RWPE1 (cell line): Measurements from ENCODE around the gene CCDC86.

Experiments
- CTCF ChIA-PET: fragments of 350-600 bp; sonication (Branson Sonifier 250); formaldehyde crosslinking; extraction: SDS; loops from one replicate; lab custom pipeline; 2021; lab: Yijun Ruan, JAX
- POLR2A ChIA-PET: fragments of 400-600 bp; formaldehyde crosslinking; extraction: SDS; loops from one replicate; lab custom pipeline; 2020; ENCODE audit warnings: antibody characterized with exemption; ENCODE audit not compliant: low non-redundant PET; lab: Yijun Ruan, JAX
- DNase-seq: peaks from one replicate; pipeline ENCODE4 v3.0.0; 2012; ENCODE audit warnings: low spot score
- H3K27ac ChIP-seq: fragments of 450-650 bp; 2 replicates; pipeline ENCODE4 v1.5.1; 2017
- TF ChIP-seq, protein P1 (sequence below): fragments of 450-650 bp; conservative IDR thresholded peaks from 2 replicates; pipeline ENCODE4 v1.5.1; 2017; ENCODE audit warnings: low read depth, mild to moderate bottlenecking

CCDC86 gene

GRCh38 chr11:60897496-60897895, 55.6 kb downstream of the CCDC86 start:
- CTCF ChIA-PET: interaction anchor here (3.1 kb wide), 1 partner anchor 67 kb away, joined by 25 read pairs; no protein-coding TSS in a partner anchor
- POLR2A ChIA-PET: no interaction called here
- no peak overlapping the region for H3K27ac ChIP-seq
- TF ChIP-seq, protein P1, sequence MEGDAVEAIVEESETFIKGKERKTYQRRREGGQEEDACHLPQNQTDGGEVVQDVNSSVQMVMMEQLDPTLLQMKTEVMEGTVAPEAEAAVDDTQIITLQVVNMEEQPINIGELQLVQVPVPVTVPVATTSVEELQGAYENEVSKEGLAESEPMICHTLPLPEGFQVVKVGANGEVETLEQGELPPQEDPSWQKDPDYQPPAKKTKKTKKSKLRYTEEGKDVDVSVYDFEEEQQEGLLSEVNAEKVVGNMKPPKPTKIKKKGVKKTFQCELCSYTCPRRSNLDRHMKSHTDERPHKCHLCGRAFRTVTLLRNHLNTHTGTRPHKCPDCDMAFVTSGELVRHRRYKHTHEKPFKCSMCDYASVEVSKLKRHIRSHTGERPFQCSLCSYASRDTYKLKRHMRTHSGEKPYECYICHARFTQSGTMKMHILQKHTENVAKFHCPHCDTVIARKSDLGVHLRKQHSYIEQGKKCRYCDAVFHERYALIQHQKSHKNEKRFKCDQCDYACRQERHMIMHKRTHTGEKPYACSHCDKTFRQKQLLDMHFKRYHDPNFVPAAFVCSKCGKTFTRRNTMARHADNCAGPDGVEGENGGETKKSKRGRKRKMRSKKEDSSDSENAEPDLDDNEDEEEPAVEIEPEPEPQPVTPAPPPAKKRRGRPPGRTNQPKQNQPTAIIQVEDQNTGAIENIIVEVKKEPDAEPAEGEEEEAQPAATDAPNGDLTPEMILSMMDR: no peak
- no peak for DNase-seq

DNA sequence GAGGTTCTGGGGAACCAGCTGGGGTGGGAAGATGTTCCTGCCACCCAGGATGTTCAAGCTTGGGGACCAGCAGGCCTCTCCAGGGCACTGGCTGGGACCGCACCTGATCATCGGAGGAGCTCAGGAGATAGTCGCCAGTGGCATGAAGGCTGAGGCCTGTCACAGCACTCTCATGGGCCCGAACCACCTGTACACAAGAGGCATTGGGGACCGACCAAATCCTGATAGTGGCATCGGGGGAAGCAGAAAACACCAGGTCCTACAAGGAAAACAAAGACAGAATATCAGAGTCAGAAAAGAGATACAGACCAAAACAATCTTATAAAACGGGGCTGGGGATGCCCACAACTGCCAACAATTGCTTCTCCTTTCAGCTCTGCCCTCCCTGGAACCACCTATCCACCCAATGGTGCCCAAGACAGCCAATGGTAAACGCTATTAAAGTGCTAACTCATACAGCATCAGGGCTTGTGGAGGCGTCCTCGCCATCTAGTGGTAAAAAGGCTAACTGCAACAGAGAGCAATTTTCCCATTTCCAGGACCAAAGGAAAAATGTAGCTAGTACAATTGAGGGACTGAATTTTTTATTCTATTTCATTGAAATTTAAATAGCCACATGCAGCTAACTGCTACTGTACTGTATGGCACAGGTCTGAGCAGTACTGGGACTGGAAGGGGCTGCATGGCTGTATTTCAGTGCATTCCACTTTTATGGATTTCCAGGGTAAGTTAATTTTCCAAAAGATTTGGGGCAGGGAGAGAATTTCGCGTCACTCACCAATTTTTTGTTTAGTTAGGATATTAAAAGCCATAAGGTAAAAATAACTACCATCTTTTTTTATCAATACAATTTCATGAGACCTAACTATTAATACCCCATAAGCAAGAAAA, 57.4 kb downstream of the CCDC86 start:
- no peak overlapping the region for H3K27ac ChIP-seq
- POLR2A ChIA-PET: interaction anchor here (0.8 kb wide), 1 partner anchor 10 kb away, joined by 3 read pairs; no protein-coding TSS in a partner anchor
- CTCF ChIA-PET: interaction anchor here (0.6 to 3.1 kb wide), 20 partner anchors 10 to 586 kb away, joined by 3 to 25 read pairs (median 4); no protein-coding TSS in a partner anchor
- peak; percentile 52 for DNase-seq
- TF ChIP-seq, protein P1: peak; percentile 97

DNA sequence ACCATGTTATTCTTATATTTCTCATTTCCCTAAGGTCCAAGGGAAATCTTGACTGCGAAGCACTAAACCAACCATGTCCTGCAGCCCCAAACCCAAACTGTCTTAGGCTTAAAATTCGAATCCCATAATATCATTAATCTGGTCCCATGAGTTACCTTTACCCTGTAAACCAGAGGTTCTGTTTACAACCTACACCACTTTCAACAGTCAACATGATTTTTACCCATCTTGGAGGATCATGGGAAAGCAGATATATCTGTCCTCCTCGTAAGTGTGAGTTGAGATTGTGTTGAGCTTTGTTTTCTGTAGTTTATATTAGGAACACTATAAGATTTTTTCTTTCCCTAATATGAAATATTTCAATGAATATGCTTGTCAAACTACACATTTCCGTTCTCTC, 58.1 kb downstream of the CCDC86 start:
- H3K27ac ChIP-seq: peak overlapping the region; percentile 46; the same call in 1 of the 2 replicates
- TF ChIP-seq, protein P1: no peak
- DNase-seq: no peak
- ChIA-PET POLR2A (no interaction called here), CTCF (interaction anchor here (0.6 to 3.1 kb wide), 16 partner anchors 10 to 586 kb away, joined by 3 to 25 read pairs (median 4); no protein-coding TSS in a partner anchor)
